Uterus (tissue), 2 donors: Measurements from ENCODE around the gene NOTUM.

Source experiments
- POLR2A ChIP-seq, 2 donors: fragments of 450-650 bp; IDR thresholded peaks; one replicate each; pipeline ENCODE4 v1.6.1; 2016; ENCODE audit warnings: antibody characterized with exemption in 2 of 2, mild to moderate bottlenecking in 1 of 2, moderate library complexity in 1 of 2
- TF ChIP-seq, protein P1 (sequence below), 4 experiments: fragments of 200-600 bp in 2 of 4; fragments of 450-650 bp in 2 of 4; sonication (generic) in 2 of 4; IDR thresholded peaks; one replicate each; pipeline ENCODE4 v1.5.1; 2016 to 2019; ENCODE audit warnings: antibody characterized with exemption in 4 of 4, mild to moderate bottlenecking in 2 of 4, moderate library complexity in 1 of 4

DNA sequence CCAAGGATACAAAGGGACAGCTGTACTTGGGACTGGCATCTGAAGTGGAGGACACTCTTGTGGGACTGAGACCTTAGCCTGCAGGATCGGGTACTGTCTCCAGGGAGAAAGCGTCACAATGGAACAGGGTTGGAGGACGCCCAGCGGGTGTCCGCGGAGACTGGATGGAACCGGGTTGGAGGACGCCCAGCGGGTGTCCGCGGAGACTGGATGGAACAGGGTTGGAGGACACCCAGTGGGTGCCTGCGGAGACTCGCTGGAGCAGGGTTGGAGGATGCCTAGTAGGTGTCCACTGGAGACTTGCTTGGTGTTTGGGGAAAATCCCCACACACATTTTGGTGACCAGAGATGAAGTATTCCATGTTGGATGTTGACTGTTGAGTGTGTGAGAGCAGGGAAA, 13.8 kb downstream of the NOTUM start, which contains the start of gene MYADML2:
- TF ChIP-seq, protein P1, sequence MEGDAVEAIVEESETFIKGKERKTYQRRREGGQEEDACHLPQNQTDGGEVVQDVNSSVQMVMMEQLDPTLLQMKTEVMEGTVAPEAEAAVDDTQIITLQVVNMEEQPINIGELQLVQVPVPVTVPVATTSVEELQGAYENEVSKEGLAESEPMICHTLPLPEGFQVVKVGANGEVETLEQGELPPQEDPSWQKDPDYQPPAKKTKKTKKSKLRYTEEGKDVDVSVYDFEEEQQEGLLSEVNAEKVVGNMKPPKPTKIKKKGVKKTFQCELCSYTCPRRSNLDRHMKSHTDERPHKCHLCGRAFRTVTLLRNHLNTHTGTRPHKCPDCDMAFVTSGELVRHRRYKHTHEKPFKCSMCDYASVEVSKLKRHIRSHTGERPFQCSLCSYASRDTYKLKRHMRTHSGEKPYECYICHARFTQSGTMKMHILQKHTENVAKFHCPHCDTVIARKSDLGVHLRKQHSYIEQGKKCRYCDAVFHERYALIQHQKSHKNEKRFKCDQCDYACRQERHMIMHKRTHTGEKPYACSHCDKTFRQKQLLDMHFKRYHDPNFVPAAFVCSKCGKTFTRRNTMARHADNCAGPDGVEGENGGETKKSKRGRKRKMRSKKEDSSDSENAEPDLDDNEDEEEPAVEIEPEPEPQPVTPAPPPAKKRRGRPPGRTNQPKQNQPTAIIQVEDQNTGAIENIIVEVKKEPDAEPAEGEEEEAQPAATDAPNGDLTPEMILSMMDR (IDR thresholded peaks at IDR 0.05), result no peak
- TF ChIP-seq POLR2A (IDR thresholded peaks at IDR 0.05), result no peak
